ENCODE data around the gene FAM114A2. TPM values are rescaled to one million over a fixed set of nuclear protein-coding genes. Genes with fewer than 3 reads are reported as not detected.

The FAM114A2 gene
- total RNA-seq, 1 experiment from 2014 or later = 21.3 TPM

DNA sequence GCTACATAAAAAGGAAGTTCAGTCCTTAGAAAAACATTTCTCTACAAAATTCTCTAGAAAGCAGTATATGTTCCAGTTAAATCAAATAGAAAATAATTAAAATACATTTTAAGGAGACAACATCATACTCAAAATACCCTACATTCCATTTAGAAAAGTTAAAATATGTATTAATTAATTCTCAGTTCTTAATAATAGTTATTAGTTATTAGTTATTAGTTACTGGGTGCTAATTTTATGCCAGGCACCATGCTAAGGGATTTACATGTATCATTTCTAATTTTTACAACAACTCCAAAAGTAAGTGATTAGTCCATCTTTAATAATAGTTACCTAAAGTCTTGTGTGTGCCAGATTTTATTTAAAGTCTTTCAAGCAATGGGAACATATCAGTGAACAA is 38.0 kb downstream of the FAM114A2 start:
- Mint-ChIP-seq H3K27me3 (ENCODE audit: unreplicated experiment) (no peaks in the 10 kb centered on the region), H3K27ac (ENCODE audit: unreplicated experiment) (no peak overlapping the region), H3K4me1 (ENCODE audit: low read depth, unreplicated experiment) (no peaks in the 10 kb centered on the region), H3K9me3 (ENCODE audit: low read depth, unreplicated experiment) (no peaks in the 10 kb centered on the region), H3K36me3 (ENCODE audit: insufficient read depth, unreplicated experiment) (no peaks in the 10 kb centered on the region), H3K4me3 (ENCODE audit: low read depth, unreplicated experiment) (no peak overlapping the region)
- intact Hi-C loops (cut with micrococcal nuclease; ENCODE audit: unreplicated experiment) = no loop called here
- CTCF ChIA-PET = no interaction called here
- DNase-seq = no peak
- no peak for TF ChIP-seq CTCF (IDR thresholded peaks at IDR 0.05; ENCODE audit: unreplicated experiment)
- BruUV-seq (replicated peaks) = no TSS peak

- H3K27me3 Mint-ChIP-seq (ENCODE audit: unreplicated experiment) = no peaks in the 10 kb centered on the region
- CTCF ChIA-PET = no interaction called here
- no peaks in the 10 kb centered on the region for H3K9me3 Mint-ChIP-seq (ENCODE audit: low read depth, unreplicated experiment)
- BruUV-seq (replicated peaks) = no TSS peak
- DNase-seq = no peak
- no peak overlapping the region for H3K27ac Mint-ChIP-seq (ENCODE audit: unreplicated experiment)
- no peaks in the 10 kb centered on the region for H3K36me3 Mint-ChIP-seq (ENCODE audit: insufficient read depth, unreplicated experiment)
- H3K4me3 Mint-ChIP-seq (ENCODE audit: low read depth, unreplicated experiment) = no peak overlapping the region
- intact Hi-C loops (cut with micrococcal nuclease; ENCODE audit: unreplicated experiment) = no loop called here
- no peak for TF ChIP-seq CTCF (IDR thresholded peaks at IDR 0.05; ENCODE audit: unreplicated experiment)
- no peaks in the 10 kb centered on the region for H3K4me1 Mint-ChIP-seq (ENCODE audit: low read depth, unreplicated experiment)
Observed at GRCh38 chr5:153999995-154000394, 38.7 kb downstream of the FAM114A2 start.

DNA sequence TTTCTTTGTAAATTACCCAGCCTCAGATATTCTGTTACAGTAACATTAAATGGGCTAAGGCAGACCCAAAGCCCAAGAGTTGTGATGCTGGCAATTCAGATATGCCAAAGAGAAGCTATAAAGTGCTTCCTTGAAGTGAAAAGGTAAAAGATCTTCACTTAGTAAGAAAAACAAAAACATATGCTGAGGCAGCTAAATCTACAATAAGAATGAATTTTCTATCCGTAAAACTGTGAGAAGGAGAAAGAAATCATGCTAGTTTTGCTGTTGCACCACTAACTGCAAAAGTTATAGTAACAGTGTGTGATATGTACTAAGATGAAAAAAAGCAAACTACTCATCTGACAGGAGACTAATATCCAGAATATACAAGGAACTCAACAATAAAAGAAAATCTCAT is 39.9 kb downstream of the FAM114A2 start:
- BruUV-seq (replicated peaks) = no TSS peak

GRCh38 chr5:153998010-153998409 is 40.7 kb downstream of the FAM114A2 start:
- DNase-seq = no peak
- Mint-ChIP-seq H3K27ac (ENCODE audit: unreplicated experiment) (no peak overlapping the region), H3K36me3 (ENCODE audit: insufficient read depth, unreplicated experiment) (no peaks in the 10 kb centered on the region), H3K9me3 (ENCODE audit: low read depth, unreplicated experiment) (no peaks in the 10 kb centered on the region), H3K4me3 (ENCODE audit: low read depth, unreplicated experiment) (no peak overlapping the region), H3K4me1 (ENCODE audit: low read depth, unreplicated experiment) (no peaks in the 10 kb centered on the region), H3K27me3 (ENCODE audit: unreplicated experiment) (no peaks in the 10 kb centered on the region)
- CTCF ChIA-PET = no interaction called here
- BruUV-seq (replicated peaks) = no TSS peak
- TF ChIP-seq CTCF (IDR thresholded peaks at IDR 0.05; ENCODE audit: unreplicated experiment) = no peak
- intact Hi-C loops (cut with micrococcal nuclease; ENCODE audit: unreplicated experiment) = no loop called here

More for the DNA sequence above, 39.9 kb downstream of the FAM114A2 start:
- H3K27ac Mint-ChIP-seq (ENCODE audit: unreplicated experiment) = no peak overlapping the region
- no peak overlapping the region for H3K4me3 Mint-ChIP-seq (ENCODE audit: low read depth, unreplicated experiment)
- no peak for TF ChIP-seq CTCF (IDR thresholded peaks at IDR 0.05; ENCODE audit: unreplicated experiment)
- no peak for DNase-seq
- H3K9me3 Mint-ChIP-seq (ENCODE audit: low read depth, unreplicated experiment) = no peaks in the 10 kb centered on the region
- no peaks in the 10 kb centered on the region for H3K27me3 Mint-ChIP-seq (ENCODE audit: unreplicated experiment)
- intact Hi-C loops (cut with micrococcal nuclease; ENCODE audit: unreplicated experiment) = no loop called here
- no peaks in the 10 kb centered on the region for H3K4me1 Mint-ChIP-seq (ENCODE audit: low read depth, unreplicated experiment)
- no peaks in the 10 kb centered on the region for H3K36me3 Mint-ChIP-seq (ENCODE audit: insufficient read depth, unreplicated experiment)
- CTCF ChIA-PET = no interaction called here

Measured in Calu3 (cell line).